K562 (cell line): Measurements from ENCODE around the gene GNRHR. TPM values are rescaled to one million over a fixed set of nuclear protein-coding genes. Genes with fewer than 3 reads are reported as not detected.

Experiments
- AFF1 ChIP-seq, 2 experiments: fragments of 450-650 bp; IDR thresholded peaks; 2 replicates each; pipeline ENCODE4 v1.6.1; 2018; ENCODE audit warnings: mild to moderate bottlenecking in 2 of 2, low read depth in 1 of 2; ENCODE audit not compliant: partially characterized antibody in 2 of 2
- CBX8 ChIP-seq: fragments of 200-600 bp; sonication (generic); IDR thresholded peaks from 2 replicates; pipeline ENCODE4 v1.6.1; 2012; ENCODE audit warnings: borderline replicate concordance, mixed run types, low read depth, mild to moderate bottlenecking, moderate library complexity, mixed read lengths, low read length, control low read depth, inconsistent platforms; ENCODE audit not compliant: poor library complexity, severe bottlenecking; ENCODE audit errors: extremely low read depth
- CREB3 ChIP-seq: fragments of 450-650 bp; conservative IDR thresholded peaks from 2 replicates; pipeline ENCODE4 v1.6.1; 2016; ENCODE audit warnings: missing genetic modification characterization, low read depth, mild to moderate bottlenecking, missing compliant biosample characterization, moderate library complexity
- CREBBP ChIP-seq: IDR thresholded peaks from one replicate; pipeline ENCODE4 v1.6.1; 2012; ENCODE audit warnings: low read depth, mild to moderate bottlenecking, control low read depth, inconsistent platforms, low read length
- ETV5 ChIP-seq: sonication (generic); formaldehyde crosslinking; IDR thresholded peaks from 2 replicates; pipeline ENCODE4 v1.4.0; 2020; ENCODE audit warnings: low read depth, mild to moderate bottlenecking, missing genetic modification reagents
- HMBOX1 ChIP-seq: sonication (generic); IDR thresholded peaks from 2 replicates; pipeline ENCODE4 v1.6.1; 2016
- HNRNPH1 ChIP-seq: fragments of 200-400 bp; formaldehyde crosslinking; optimal IDR thresholded peaks from 2 replicates; pipeline ENCODE3; 2017; ENCODE audit warnings: low read depth, mild to moderate bottlenecking, low read length, moderate library complexity
- MIER1 ChIP-seq: fragments of 450-650 bp; IDR thresholded peaks from 2 replicates; pipeline ENCODE4 v1.6.1; 2016; ENCODE audit warnings: antibody characterized with exemption, mild to moderate bottlenecking, low read depth
- POLR2G ChIP-seq: fragments of 200-400 bp; formaldehyde crosslinking; IDR thresholded peaks from 2 replicates; pipeline ENCODE4 v1.6.1; 2017; ENCODE audit warnings: low read depth, mild to moderate bottlenecking, antibody characterized with exemption, low read length, moderate library complexity
- RBM34 ChIP-seq: fragments of 200-400 bp; formaldehyde crosslinking; IDR thresholded peaks from 2 replicates; pipeline ENCODE4 v1.6.1; 2018; ENCODE audit warnings: low read length, borderline replicate concordance; ENCODE audit not compliant: insufficient read depth
- SPI1 ChIP-seq: IDR thresholded peaks from 2 replicates; pipeline ENCODE4 v1.6.1; 2011; ENCODE audit warnings: low read depth, low read length, control low read depth, borderline replicate concordance
- SRSF3 ChIP-seq: fragments of 200-400 bp; formaldehyde crosslinking; IDR thresholded peaks from 2 replicates; pipeline ENCODE4 v1.6.1; 2016; ENCODE audit warnings: mild to moderate bottlenecking, low read length, moderate library complexity; ENCODE audit not compliant: insufficient read depth
- ZNF785 ChIP-seq: fragments of 250-450 bp; sonication (Bioruptor Pico); IDR thresholded peaks from 2 replicates; pipeline ENCODE4 v1.4.0; 2020; ENCODE audit warnings: mild to moderate bottlenecking
- polyA plus RNA-seq, 8 experiments: library from polyadenylated mRNA; depleted of rRNA in 4 of 8; stranded (reverse) in 5 of 8; unstranded in 3 of 8; fragments of >200 nt; fragmentation: Nextera tagmentation in 2 of 8; fragmentation: Illumina TruSeq in 1 of 8; extraction: Ambion mirVana in 2 of 8; extraction: Trizol in 1 of 8; gene quantifications; 2 replicates each; pipeline versions ENCODE4 v1.2.1 to v1.2.3, GENCODE V29; 2011 to 2014; ENCODE audit warnings: inconsistent platforms in 1 of 8, missing spikeins in 1 of 8
- total RNA-seq, 7 experiments: library from RNA; depleted of rRNA in 6 of 7; stranded (reverse); fragments of >200 nt in 6 of 7; fragmentation: Illumina TruSeq in 2 of 7; extraction: Trizol in 2 of 7; gene quantifications; 2 replicates each; pipeline versions ENCODE4 v1.2.1 to v1.2.3, GENCODE V29; 2011 to 2021; ENCODE audit warnings: low replicate concordance in 1 of 7
- TF ChIP-seq, protein P1 (sequence below): fragments of 250-450 bp; sonication (Bioruptor Pico); IDR thresholded peaks from 2 replicates; pipeline ENCODE4 v1.4.0; 2020
- TF ChIP-seq, protein P2 (sequence below): sonication (generic); formaldehyde crosslinking; IDR thresholded peaks from 2 replicates; pipeline ENCODE4 v1.8.1; 2023; ENCODE audit warnings: mild to moderate bottlenecking, missing genetic modification reagents, moderate library complexity
- TF ChIP-seq, protein P3 (sequence below), 3 experiments: fragments of 200-800 bp in 1 of 3; sonication (Bioruptor generic) in 1 of 3; sonication (generic) in 1 of 3; formaldehyde crosslinking in 1 of 3; IDR thresholded peaks; 2 replicates each; pipeline versions ENCODE4 v1.6.1 to v1.8.0; 2016 to 2022; ENCODE audit warnings: mild to moderate bottlenecking in 2 of 3, missing compliant biosample characterization in 2 of 3, missing genetic modification characterization in 2 of 3, missing genetic modification reagents in 1 of 3

Gene GNRHR
- total and polyA plus RNA-seq, 9 of the 15 experiments (the other 6 are each of a cell fraction or from before 2014, with no cell fraction given) = 0.06 to 0.13 TPM; not detected in 7

DNA sequence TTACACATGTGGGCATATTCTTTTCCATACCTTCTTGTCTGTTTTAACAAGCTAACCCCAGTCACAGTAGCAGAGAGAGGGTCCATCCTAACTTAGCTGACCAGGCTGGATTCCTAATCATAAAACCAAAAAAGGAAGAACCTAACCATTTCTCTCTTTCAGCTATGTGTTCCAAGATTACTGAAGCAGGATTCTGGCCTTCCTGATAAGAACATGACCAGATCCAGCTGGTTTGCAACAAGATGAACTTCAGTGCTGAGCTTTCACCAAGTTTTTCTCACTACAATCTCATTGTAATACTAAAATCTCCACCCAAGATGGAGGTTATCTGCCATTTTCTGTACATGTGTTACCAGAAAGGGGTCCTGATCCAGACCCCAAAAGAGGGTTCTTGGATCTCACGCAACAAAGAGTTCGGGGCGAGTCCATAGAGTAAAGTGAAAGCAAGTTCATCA lies 32.8 kb downstream of the GNRHR start (continued):
- TF ChIP-seq CBX8 = no peak
- TF ChIP-seq SPI1 = no peak
- TF ChIP-seq, protein P1, sequence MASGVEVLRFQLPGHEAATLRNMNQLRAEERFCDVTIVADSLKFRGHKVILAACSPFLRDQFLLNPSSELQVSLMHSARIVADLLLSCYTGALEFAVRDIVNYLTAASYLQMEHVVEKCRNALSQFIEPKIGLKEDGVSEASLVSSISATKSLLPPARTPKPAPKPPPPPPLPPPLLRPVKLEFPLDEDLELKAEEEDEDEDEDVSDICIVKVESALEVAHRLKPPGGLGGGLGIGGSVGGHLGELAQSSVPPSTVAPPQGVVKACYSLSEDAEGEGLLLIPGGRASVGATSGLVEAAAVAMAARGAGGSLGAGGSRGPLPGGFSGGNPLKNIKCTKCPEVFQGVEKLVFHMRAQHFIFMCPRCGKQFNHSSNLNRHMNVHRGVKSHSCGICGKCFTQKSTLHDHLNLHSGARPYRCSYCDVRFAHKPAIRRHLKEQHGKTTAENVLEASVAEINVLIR (CRISPR knock-in tag) = no peak
- no peak for TF ChIP-seq CREBBP
- TF ChIP-seq SRSF3 = no peak
- no peak for TF ChIP-seq HMBOX1
- TF ChIP-seq CREB3 (tag) = peak; percentile 15
- TF ChIP-seq AFF1 (IDR thresholded peaks at IDR 0.05; ENCODE audit: low read depth in 1 of 2, partially characterized antibody in 2 of 2) = peak in 1 of 2 experiments; percentile 50
- no peak for TF ChIP-seq ZNF785 (CRISPR knock-in tag)
- TF ChIP-seq MIER1 = no peak
- TF ChIP-seq, protein P2, sequence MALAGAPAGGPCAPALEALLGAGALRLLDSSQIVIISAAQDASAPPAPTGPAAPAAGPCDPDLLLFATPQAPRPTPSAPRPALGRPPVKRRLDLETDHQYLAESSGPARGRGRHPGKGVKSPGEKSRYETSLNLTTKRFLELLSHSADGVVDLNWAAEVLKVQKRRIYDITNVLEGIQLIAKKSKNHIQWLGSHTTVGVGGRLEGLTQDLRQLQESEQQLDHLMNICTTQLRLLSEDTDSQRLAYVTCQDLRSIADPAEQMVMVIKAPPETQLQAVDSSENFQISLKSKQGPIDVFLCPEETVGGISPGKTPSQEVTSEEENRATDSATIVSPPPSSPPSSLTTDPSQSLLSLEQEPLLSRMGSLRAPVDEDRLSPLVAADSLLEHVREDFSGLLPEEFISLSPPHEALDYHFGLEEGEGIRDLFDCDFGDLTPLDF (CRISPR knock-in tag) = no peak
- no peak for TF ChIP-seq RBM34
- TF ChIP-seq, protein P3, sequence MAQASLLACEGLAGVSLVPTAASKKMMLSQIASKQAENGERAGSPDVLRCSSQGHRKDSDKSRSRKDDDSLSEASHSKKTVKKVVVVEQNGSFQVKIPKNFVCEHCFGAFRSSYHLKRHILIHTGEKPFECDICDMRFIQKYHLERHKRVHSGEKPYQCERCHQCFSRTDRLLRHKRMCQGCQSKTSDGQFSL (CRISPR knock-in tag; IDR thresholded peaks at IDR 0.05) = no peak
- TF ChIP-seq, protein P3 (tag; IDR thresholded peaks at IDR 0.05) = no peak
- no peak for TF ChIP-seq ETV5
- TF ChIP-seq HNRNPH1 = no peak
- TF ChIP-seq POLR2G = no peak
